Esophagus squamous epithelium (tissue), 5 donors: ENCODE results near the gene NBL1. TPM values are rescaled to one million over a fixed set of nuclear protein-coding genes. Genes with fewer than 3 reads are reported as not detected.

ENCODE experiments used
- DNase-seq: peaks from one replicate; lab custom pipeline; 2025; lab: John Stamatoyannopoulos, UW
- H3K27ac ChIP-seq, 4 donors: fragments of 200-600 bp; sonication (generic); one replicate each; pipeline ENCODE4 v1.5.1; 2016 to 2019; ENCODE audit warnings: mild to moderate bottlenecking in 1 of 4
- H3K27me3 ChIP-seq, 4 donors: fragments of 200-600 bp; sonication (generic); 1 replicate in 3 of 4; 2 replicates in 1 of 4; pipeline versions ENCODE4 v1.5.1 to v1.6.0; 2017 to 2021; ENCODE audit warnings: antibody characterized with exemption in 1 of 4
- H3K36me3 ChIP-seq, 3 donors: fragments of 200-600 bp; sonication (generic); one replicate each; pipeline ENCODE4 v1.5.1; 2016 to 2019
- H3K4me1 ChIP-seq, 3 donors: fragments of 200-600 bp; sonication (generic); one replicate each; pipeline ENCODE4 v1.5.1; 2017 to 2019
- H3K4me3 ChIP-seq, 4 donors: fragments of 200-600 bp; sonication (generic); 1 replicate in 3 of 4; 2 replicates in 1 of 4; pipeline ENCODE4 v1.5.1; 2016 to 2019; ENCODE audit warnings: mild to moderate bottlenecking in 2 of 4, moderate library complexity in 1 of 4
- H3K9me3 ChIP-seq, 3 donors: fragments of 200-600 bp; sonication (generic); one replicate each; pipeline ENCODE4 v1.5.1; 2016 to 2019
- POLR2A ChIP-seq, 4 donors: fragments of 450-650 bp; IDR thresholded peaks; one replicate each; pipeline ENCODE4 v1.6.1; 2017; ENCODE audit warnings: antibody characterized with exemption in 4 of 4, mild to moderate bottlenecking in 4 of 4, moderate library complexity in 3 of 4
- WGBS, 2 donors: methylation state at CpG; one replicate each; pipeline ENCODE4 v1.1.5; 2018; 5-methylcytosine and 5-hydroxymethylcytosine counted together
- intact Hi-C: fragments of 100-400 bp; cut with DNase I; formaldehyde crosslinking; loops from one replicate; pipeline ENCODE4 v1.15.0; 2022
- total RNA-seq, 4 donors: library from RNA; depleted of rRNA; stranded (reverse); fragments of >200 nt; gene quantifications; one replicate each; pipeline ENCODE4 v1.1.0, GENCODE V29; 2016
- TF ChIP-seq, protein P1 (sequence below), 6 experiments: fragments of 450-650 bp in 4 of 6; fragments of 200-600 bp in 2 of 6; sonication (generic) in 2 of 6; IDR thresholded peaks; one replicate each; pipeline ENCODE4 v1.5.1; 2016 to 2019; ENCODE audit warnings: antibody characterized with exemption in 6 of 6, mild to moderate bottlenecking in 4 of 6, moderate library complexity in 4 of 6
- donor health status: DM: yes; HTN: yes; CAD: no.

The NBL1 gene
- total RNA-seq, 4 donors from 2014 or later: 67.8 to 170 (median 95.1) TPM

DNA sequence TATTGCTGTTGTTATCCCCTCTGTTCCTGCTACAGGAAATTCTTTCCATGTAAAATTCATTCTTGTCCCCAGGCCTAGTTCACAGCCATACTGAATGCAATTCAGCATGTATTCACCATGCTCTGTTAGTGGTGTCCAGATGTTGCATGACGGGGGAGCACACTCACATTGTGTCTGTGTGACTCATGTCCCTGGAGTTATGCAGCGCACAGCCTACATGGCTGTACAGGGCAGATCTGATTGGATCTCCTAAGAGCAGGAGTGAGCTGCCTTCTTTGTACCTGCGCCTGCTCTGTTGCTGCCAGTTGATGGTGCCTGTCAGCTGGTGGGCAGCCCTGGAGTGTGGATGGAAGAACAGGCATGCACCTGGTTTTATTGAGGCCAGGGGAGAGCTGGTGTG lies 38.1 kb downstream of the NBL1 start:
- no peak overlapping the region for H3K27ac ChIP-seq
- DNase-seq: no peak
- no peaks in the 10 kb centered on the region for H3K4me1 ChIP-seq
- TF ChIP-seq, protein P1, sequence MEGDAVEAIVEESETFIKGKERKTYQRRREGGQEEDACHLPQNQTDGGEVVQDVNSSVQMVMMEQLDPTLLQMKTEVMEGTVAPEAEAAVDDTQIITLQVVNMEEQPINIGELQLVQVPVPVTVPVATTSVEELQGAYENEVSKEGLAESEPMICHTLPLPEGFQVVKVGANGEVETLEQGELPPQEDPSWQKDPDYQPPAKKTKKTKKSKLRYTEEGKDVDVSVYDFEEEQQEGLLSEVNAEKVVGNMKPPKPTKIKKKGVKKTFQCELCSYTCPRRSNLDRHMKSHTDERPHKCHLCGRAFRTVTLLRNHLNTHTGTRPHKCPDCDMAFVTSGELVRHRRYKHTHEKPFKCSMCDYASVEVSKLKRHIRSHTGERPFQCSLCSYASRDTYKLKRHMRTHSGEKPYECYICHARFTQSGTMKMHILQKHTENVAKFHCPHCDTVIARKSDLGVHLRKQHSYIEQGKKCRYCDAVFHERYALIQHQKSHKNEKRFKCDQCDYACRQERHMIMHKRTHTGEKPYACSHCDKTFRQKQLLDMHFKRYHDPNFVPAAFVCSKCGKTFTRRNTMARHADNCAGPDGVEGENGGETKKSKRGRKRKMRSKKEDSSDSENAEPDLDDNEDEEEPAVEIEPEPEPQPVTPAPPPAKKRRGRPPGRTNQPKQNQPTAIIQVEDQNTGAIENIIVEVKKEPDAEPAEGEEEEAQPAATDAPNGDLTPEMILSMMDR (IDR thresholded peaks at IDR 0.05): no peak
- TF ChIP-seq POLR2A (IDR thresholded peaks at IDR 0.05): no peak
- no peaks in the 10 kb centered on the region for H3K27me3 ChIP-seq
- no peaks in the 10 kb centered on the region for H3K9me3 ChIP-seq
- peaks cover 0 to 36% (median 0%) of the 10 kb centered on the region in 3 donors for H3K36me3 ChIP-seq
- WGBS, 2 donors: 73 to 77% methylated on average over 3 of the region's 3 CpGs
- H3K4me3 ChIP-seq: no peak overlapping the region
- intact Hi-C loops: no loop called here

GRCh38 chr1:19682901-19683300 lies 38.8 kb downstream of the NBL1 start:
- intact Hi-C loops: no loop called here
- no CpG with 5 or more reads among the region's 7 CpGs for WGBS, 2 donors

DNA sequence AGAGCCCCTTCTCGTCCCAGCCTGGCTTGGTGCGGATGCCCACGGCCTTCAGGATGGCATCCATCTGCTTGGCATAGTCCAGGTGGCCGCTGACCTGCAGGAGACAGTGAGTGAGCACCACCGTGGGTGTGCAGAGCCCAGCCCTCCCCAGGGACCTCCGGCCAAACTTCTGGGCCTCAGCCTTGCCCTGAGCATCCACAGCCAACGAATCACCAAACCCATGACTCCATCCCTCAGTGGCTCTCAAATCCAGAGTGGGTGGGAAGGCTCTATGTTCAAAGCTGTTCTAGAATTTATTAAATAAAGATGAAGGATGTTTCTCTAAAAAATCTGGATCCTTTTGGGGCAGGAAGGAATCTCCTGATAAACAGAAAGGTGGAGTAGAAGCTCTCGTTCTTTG lies 39.2 kb downstream of the NBL1 start:
- 83% methylated on average over 2 to 3 of the region's 8 CpGs for WGBS, 2 donors
- no peak for DNase-seq
- intact Hi-C loops: no loop called here
- H3K4me3 ChIP-seq: no peak overlapping the region
- peaks cover 0 to 47% (median 0%) of the 10 kb centered on the region in 3 donors for H3K36me3 ChIP-seq
- TF ChIP-seq POLR2A (IDR thresholded peaks at IDR 0.05): no peak
- TF ChIP-seq, protein P1 (IDR thresholded peaks at IDR 0.05): no peak
- H3K27ac ChIP-seq: no peak overlapping the region
- H3K4me1 ChIP-seq: no peaks in the 10 kb centered on the region
- no peaks in the 10 kb centered on the region for H3K9me3 ChIP-seq
- H3K27me3 ChIP-seq: no peaks in the 10 kb centered on the region

More at GRCh38 chr1:19682901-19683300, 38.8 kb downstream of the NBL1 start:
- Histone ChIP-seq H3K36me3 (peaks cover 0 to 43% (median 0%) of the 10 kb centered on the region in 3 donors), H3K9me3 (no peaks in the 10 kb centered on the region), H3K27me3 (no peaks in the 10 kb centered on the region), H3K4me1 (no peaks in the 10 kb centered on the region), H3K4me3 (no peak overlapping the region), H3K27ac (no peak overlapping the region)
- no peak for TF ChIP-seq POLR2A (IDR thresholded peaks at IDR 0.05)
- TF ChIP-seq, protein P1 (IDR thresholded peaks at IDR 0.05): no peak
- no peak for DNase-seq

- no peak for DNase-seq
- intact Hi-C loops: no loop called here
- H3K36me3 ChIP-seq: peaks cover 0 to 61% (median 0%) of the 10 kb centered on the region in 3 donors
- H3K4me3 ChIP-seq: no peak overlapping the region
- 83% methylated on average over 2 of the region's 2 CpGs; no CpG with 5 or more reads in 1 of the 2 donors for WGBS, 2 donors
- H3K27me3 ChIP-seq: no peaks in the 10 kb centered on the region
- no peak overlapping the region for H3K27ac ChIP-seq
- TF ChIP-seq POLR2A (IDR thresholded peaks at IDR 0.05): no peak
- TF ChIP-seq, protein P1 (IDR thresholded peaks at IDR 0.05): no peak
- H3K9me3 ChIP-seq: no peaks in the 10 kb centered on the region
- H3K4me1 ChIP-seq: no peaks in the 10 kb centered on the region
These were observed 40.6 kb downstream of the NBL1 start for GRCh38 chr1:19684677-19685076.

DNA sequence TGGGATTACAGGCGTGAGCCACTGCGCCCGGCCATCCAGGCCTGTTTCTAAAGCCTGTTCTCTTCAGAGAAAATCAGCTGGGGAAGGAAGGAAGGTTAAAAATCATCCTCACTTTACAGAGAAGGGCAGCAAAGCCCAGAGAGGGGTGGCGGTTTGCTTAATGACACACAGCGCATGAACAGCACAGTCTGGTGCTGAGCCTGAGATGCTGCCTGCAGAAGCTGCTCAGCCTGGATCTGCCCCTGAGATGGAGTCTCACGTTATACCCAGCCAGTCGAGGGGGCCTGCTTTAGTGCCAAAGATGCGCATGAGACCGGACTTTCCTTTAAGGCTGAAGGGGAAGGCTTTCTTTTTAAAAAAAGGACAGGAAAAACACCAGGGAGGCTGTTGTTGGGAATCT lies 41.9 kb downstream of the NBL1 start:
- intact Hi-C loops: no loop called here

More for the DNA sequence above, 41.9 kb downstream of the NBL1 start:
- Histone ChIP-seq H3K4me1 (no peaks in the 10 kb centered on the region), H3K27me3 (no peaks in the 10 kb centered on the region), H3K4me3 (no peak overlapping the region), H3K9me3 (no peaks in the 10 kb centered on the region), H3K27ac (no peak overlapping the region), H3K36me3 (peaks cover 0 to 74% (median 0%) of the 10 kb centered on the region in 3 donors)
- no peak for DNase-seq
- TF ChIP-seq, protein P1 (IDR thresholded peaks at IDR 0.05): no peak
- TF ChIP-seq POLR2A (IDR thresholded peaks at IDR 0.05): no peak
- WGBS, 2 donors: 90 to 93% methylated on average over 4 to 9 of the region's 9 CpGs
